CD8-positive, alpha-beta memory T cell (primary cell): ENCODE results near the gene TBL1X. TPM values are rescaled to one million over a fixed set of nuclear protein-coding genes. Genes with fewer than 3 reads are reported as not detected.
"Not testable (repeated sequence)": the region's sequence is repeated elsewhere in the genome, so short reads cannot be mapped to it uniquely, and the experiment has no call there.

Experiments used
- CTCF ChIA-PET: fragments of 350-600 bp; sonication (Branson Sonifier 250); formaldehyde crosslinking; loops from one replicate; lab custom pipeline; 2021; ENCODE audit warnings: antibody characterized with exemption; lab: Charles Lee
- POLR2A ChIA-PET: fragments of 350-600 bp; sonication (Branson Sonifier 250); formaldehyde crosslinking; loops from one replicate; lab custom pipeline; 2021; ENCODE audit warnings: antibody characterized with exemption; lab: Charles Lee
- DNase-seq, 5 donors: peaks; one replicate each; pipeline versions ENCODE4 v3.0.0 to v3.0.0-alpha.2; 2020 to 2022; ENCODE audit warnings: mixed read lengths in 1 of 5
- H3K27ac ChIP-seq: one replicate; pipeline ENCODE4 v1.7.0; 2013; ENCODE audit warnings: low read depth, mild to moderate bottlenecking, low read length, moderate library complexity
- H3K27me3 ChIP-seq: 2 replicates; pipeline ENCODE4 v1.7.0; 2013; ENCODE audit warnings: low read length, mild to moderate bottlenecking; ENCODE audit not compliant: insufficient read depth, poor library complexity, severe bottlenecking
- H3K36me3 ChIP-seq: 2 replicates; pipeline ENCODE4 v1.7.0; 2013; ENCODE audit warnings: mild to moderate bottlenecking, low read length, moderate library complexity; ENCODE audit not compliant: insufficient read depth
- H3K4me1 ChIP-seq: 2 replicates; pipeline ENCODE4 v1.7.0; 2013; ENCODE audit warnings: mild to moderate bottlenecking, low read length, moderate library complexity; ENCODE audit not compliant: insufficient read depth
- H3K4me3 ChIP-seq: 2 replicates; pipeline ENCODE4 v1.7.0; 2013; ENCODE audit warnings: mild to moderate bottlenecking, low read length
- H3K9me3 ChIP-seq: 2 replicates; pipeline ENCODE4 v1.7.0; 2013; ENCODE audit warnings: mild to moderate bottlenecking, low read length
- H3K27ac Mint-ChIP-seq, 8 donors: one replicate each; pipeline ENCODE4 v1.8.0; 2020 to 2021; ENCODE audit warnings: mixed read lengths in 8 of 8, mild to moderate bottlenecking in 6 of 8, inconsistent platforms in 3 of 8, moderate library complexity in 3 of 8
- H3K27me3 Mint-ChIP-seq, 2 donors: one replicate each; pipeline ENCODE4 v1.8.0; 2020 to 2021; ENCODE audit warnings: mixed read lengths in 2 of 2, mild to moderate bottlenecking in 1 of 2, moderate library complexity in 1 of 2
- H3K36me3 Mint-ChIP-seq, 3 donors: one replicate each; pipeline ENCODE4 v1.8.0; 2020 to 2021; ENCODE audit warnings: mixed read lengths in 3 of 3, inconsistent platforms in 1 of 3, mild to moderate bottlenecking in 1 of 3
- H3K4me1 Mint-ChIP-seq, 3 donors: one replicate each; pipeline ENCODE4 v1.8.0; 2020 to 2021; ENCODE audit warnings: mixed read lengths in 3 of 3, inconsistent platforms in 1 of 3, mild to moderate bottlenecking in 1 of 3
- H3K4me3 Mint-ChIP-seq, 7 donors: one replicate each; pipeline ENCODE4 v1.8.0; 2020 to 2021; ENCODE audit warnings: mixed read lengths in 7 of 7, mild to moderate bottlenecking in 6 of 7, moderate library complexity in 4 of 7, inconsistent platforms in 2 of 7
- H3K9me3 Mint-ChIP-seq, 5 donors: one replicate each; pipeline ENCODE4 v1.8.0; 2020 to 2022; ENCODE audit warnings: mixed read lengths in 5 of 5, mild to moderate bottlenecking in 3 of 5, moderate library complexity in 2 of 5, inconsistent platforms in 1 of 5
- polyA plus RNA-seq: library from polyadenylated mRNA; unstranded; fragments of 300-500 nt; fragmentation: Illumina TruSeq; gene quantifications from one replicate; pipeline ENCODE4 v1.2.3, GENCODE V29; 2021
- total RNA-seq, 2 experiments: library from RNA; stranded (reverse); gene quantifications; one replicate each; pipeline ENCODE4 v1.2.3, GENCODE V29; 2021

The TBL1X gene
- total and polyA plus RNA-seq, 3 experiments from 2014 or later, result 16.1 to 25.0 (median 21.3) TPM

DNA sequence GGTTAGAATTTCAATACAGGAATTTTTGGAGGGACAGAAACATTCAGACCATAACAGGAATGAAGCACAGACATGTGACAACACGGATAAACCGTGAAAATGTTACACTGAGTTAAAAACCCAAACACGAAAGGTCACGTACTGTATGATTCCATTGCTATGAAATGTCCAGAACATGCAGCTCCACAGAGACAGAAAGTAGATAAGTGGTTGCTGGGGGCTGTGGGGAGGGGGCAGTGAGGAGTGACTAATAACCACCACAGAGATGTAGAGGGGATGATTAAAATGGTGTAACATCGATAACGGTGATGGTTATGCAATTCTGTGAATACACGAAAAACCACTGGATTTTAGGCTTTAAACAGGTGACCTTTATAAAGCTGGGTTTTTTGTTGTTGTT lies 292.5 kb downstream of the TBL1X start:
- H3K27me3 ChIP-seq, result no peaks in the 10 kb centered on the region
- no peak for DNase-seq
- Mint-ChIP-seq H3K4me1 (no peaks in the 10 kb centered on the region), H3K9me3 (peaks cover 0 to 8% (median 6%) of the 10 kb centered on the region in 5 donors), H3K36me3 (peaks cover 0 to 7% (median 0%) of the 10 kb centered on the region in 3 donors), H3K4me3 (no peak overlapping the region), H3K27ac (no peak overlapping the region), H3K27me3 (peaks cover 7 to 8% of the 10 kb centered on the region in 2 donors)
- no peak overlapping the region for H3K4me3 ChIP-seq
- H3K36me3 ChIP-seq, result no peaks in the 10 kb centered on the region
- no peak overlapping the region for H3K27ac ChIP-seq
- CTCF ChIA-PET, result no interaction called here
- H3K9me3 ChIP-seq, result no peaks in the 10 kb centered on the region
- POLR2A ChIA-PET, result no interaction called here
- no peaks in the 10 kb centered on the region for H3K4me1 ChIP-seq

GRCh38 chrX:9758021-9758638 lies 293.3 kb downstream of the TBL1X start:
- H3K4me3 Mint-ChIP-seq, result no peak overlapping the region
- peaks cover 8 to 9% of the 10 kb centered on the region in 2 donors for H3K27me3 Mint-ChIP-seq
- H3K4me3 ChIP-seq, result no peak overlapping the region
- ChIA-PET POLR2A (no interaction called here), CTCF (no interaction called here)
- no peaks in the 10 kb centered on the region for H3K4me1 ChIP-seq
- H3K36me3 ChIP-seq, result no peaks in the 10 kb centered on the region
- no peaks in the 10 kb centered on the region for H3K4me1 Mint-ChIP-seq
- no peaks in the 10 kb centered on the region for H3K9me3 ChIP-seq
- peaks cover 0 to 7% (median 0%) of the 10 kb centered on the region in 3 donors for H3K36me3 Mint-ChIP-seq
- DNase-seq, result no peak
- H3K9me3 Mint-ChIP-seq, result peaks cover 0 to 8% (median 6%) of the 10 kb centered on the region in 5 donors
- H3K27ac Mint-ChIP-seq, result no peak overlapping the region
- no peak overlapping the region for H3K27ac ChIP-seq
- H3K27me3 ChIP-seq, result no peaks in the 10 kb centered on the region

DNA sequence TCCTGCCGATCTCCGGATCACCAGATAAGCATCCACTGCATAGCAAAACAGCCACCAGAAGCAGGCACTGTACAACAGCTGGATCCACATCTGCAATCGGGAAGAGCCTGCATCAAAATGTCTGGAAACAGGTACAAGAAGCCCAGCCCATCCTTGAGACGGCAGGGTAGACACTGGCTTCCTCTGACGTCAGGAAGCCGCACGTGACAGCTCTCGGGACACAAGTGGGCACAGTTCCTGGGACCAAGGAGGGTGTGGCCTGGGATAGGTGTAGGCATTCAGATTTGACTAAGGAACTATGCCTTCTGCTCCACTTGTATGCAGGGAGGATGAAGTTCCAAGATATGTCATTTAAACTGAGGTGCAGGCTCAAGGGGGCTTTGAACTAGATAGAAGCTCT lies 294.5 kb downstream of the TBL1X start:
- Histone ChIP-seq H3K9me3 (no peaks in the 10 kb centered on the region), H3K4me1 (no peaks in the 10 kb centered on the region), H3K27ac (no peak overlapping the region), H3K4me3 (no peak overlapping the region), H3K27me3 (no peaks in the 10 kb centered on the region), H3K36me3 (no peaks in the 10 kb centered on the region)
- no peak for DNase-seq
- CTCF ChIA-PET, result no interaction called here
- H3K4me3 Mint-ChIP-seq, result no peak overlapping the region
- H3K9me3 Mint-ChIP-seq, result peaks cover 0 to 8% (median 7%) of the 10 kb centered on the region in 5 donors
- peak overlapping the region in 1 of 8 donors; percentile 54 for H3K27ac Mint-ChIP-seq
- H3K27me3 Mint-ChIP-seq, result peaks cover 8 to 12% of the 10 kb centered on the region in 2 donors
- H3K4me1 Mint-ChIP-seq, result no peaks in the 10 kb centered on the region
- POLR2A ChIA-PET, result no interaction called here
- peaks cover 0 to 7% (median 0%) of the 10 kb centered on the region in 3 donors for H3K36me3 Mint-ChIP-seq

DNA sequence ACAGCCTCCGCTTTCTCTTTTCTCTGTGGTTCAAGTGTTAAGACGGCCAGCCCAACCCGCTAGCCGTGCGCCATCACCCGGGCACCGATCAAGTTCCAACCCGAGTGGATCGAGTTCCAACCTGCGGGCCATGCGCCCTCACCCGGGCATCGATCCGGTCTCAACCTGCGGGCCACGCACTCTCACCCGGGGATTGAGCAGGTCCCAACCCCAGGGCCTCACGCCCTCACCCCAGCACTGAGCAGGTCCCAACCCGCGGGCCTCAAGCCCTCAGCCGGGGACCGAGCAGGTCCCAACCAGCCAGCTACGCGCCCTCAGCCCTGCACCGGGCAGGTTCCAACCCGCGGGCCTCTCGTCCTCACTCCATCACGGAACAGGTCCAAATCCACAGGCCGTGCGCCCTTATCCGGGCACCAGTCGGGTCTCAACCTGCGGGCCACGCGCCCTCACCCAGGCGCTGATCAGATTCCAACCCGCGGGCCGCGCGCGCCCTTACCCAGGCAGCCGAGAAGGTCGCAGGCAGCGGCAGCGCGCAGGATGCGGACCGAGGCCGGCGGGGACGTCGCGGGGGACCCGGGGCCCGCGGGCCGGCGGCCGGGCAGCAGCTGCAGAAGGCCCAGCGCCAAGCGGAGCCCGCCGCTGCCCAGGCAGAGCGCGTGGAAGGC lies 300.3 kb downstream of the TBL1X start:
- no peak for DNase-seq
- ChIA-PET CTCF (no interaction called here), POLR2A (no interaction called here)
- Histone ChIP-seq H3K27ac (no peak overlapping the region), H3K4me1 (no peaks in the 10 kb centered on the region), H3K27me3 (no peaks in the 10 kb centered on the region), H3K9me3 (no peaks in the 10 kb centered on the region), H3K4me3 (no peak overlapping the region), H3K36me3 (no peaks in the 10 kb centered on the region)
- H3K4me1 Mint-ChIP-seq, result peaks cover 0 to 3% (median 0%) of the 10 kb centered on the region in 3 donors
- no peak overlapping the region for H3K4me3 Mint-ChIP-seq
- no peak overlapping the region for H3K27ac Mint-ChIP-seq
- peaks cover 16 to 24% of the 10 kb centered on the region in 2 donors for H3K27me3 Mint-ChIP-seq
- H3K9me3 Mint-ChIP-seq, result peaks cover 0 to 3% (median 0%) of the 10 kb centered on the region in 5 donors
- no peaks in the 10 kb centered on the region for H3K36me3 Mint-ChIP-seq

GRCh38 chrX:9765737-9766097 lies 300.9 kb downstream of the TBL1X start, which contains the start of gene GPR143:
Gene GPR143, minus strand, starts transcription at chrX:9765847. Its CDS starts 30 bp downstream, at chrX:9765817.
- Histone ChIP-seq H3K36me3 (no peaks in the 10 kb centered on the region), H3K27me3 (no peaks in the 10 kb centered on the region), H3K4me3 (no peak within 1 kb of the TSS), H3K4me1 (no peaks in the 10 kb centered on the region), H3K27ac (no peak within 1 kb of the TSS), H3K9me3 (no peaks in the 10 kb centered on the region)
- H3K9me3 Mint-ChIP-seq, result peaks cover 0 to 3% (median 0%) of the 10 kb centered on the region in 5 donors
- CTCF ChIA-PET, result no interaction called here
- peaks cover 17 to 25% of the 10 kb centered on the region in 2 donors for H3K27me3 Mint-ChIP-seq
- H3K4me3 Mint-ChIP-seq, result no peak within 1 kb of the TSS
- no peak for DNase-seq
- POLR2A ChIA-PET, result no interaction called here
- H3K27ac Mint-ChIP-seq, result no peak within 1 kb of the TSS
- peaks cover 0 to 3% (median 0%) of the 10 kb centered on the region in 3 donors for H3K4me1 Mint-ChIP-seq
- H3K36me3 Mint-ChIP-seq, result no peaks in the 10 kb centered on the region

DNA sequence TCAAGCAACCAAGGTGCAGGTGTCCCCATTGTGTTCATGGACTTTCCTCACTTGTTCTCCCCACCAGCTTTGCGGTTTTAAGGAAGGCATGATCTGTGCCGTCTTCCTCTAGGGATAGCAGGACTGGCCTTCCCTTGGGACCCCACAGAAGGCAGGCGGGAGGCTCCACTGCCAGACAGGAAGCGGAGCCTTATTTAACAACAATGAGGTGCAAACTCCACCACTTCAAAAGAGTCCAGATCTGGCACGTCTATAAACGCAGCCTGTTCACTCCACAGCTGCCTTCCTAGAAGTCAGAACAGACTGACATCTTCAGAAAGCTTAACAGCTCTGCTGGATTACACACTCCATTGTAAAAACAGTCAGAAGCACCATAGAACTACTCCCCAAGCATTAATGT lies 302.5 kb downstream of the TBL1X start:
- H3K27me3 Mint-ChIP-seq, result peaks cover 17 to 24% of the 10 kb centered on the region in 2 donors
- H3K9me3 Mint-ChIP-seq, result peaks cover 0 to 3% (median 0%) of the 10 kb centered on the region in 5 donors
- H3K36me3 Mint-ChIP-seq, result no peaks in the 10 kb centered on the region

GRCh38 chrX:9768321-9768839 lies 303.5 kb downstream of the TBL1X start:
- H3K4me1 ChIP-seq, H3K4me3 Mint-ChIP-seq, H3K4me3 ChIP-seq, CTCF ChIA-PET, H3K9me3 Mint-ChIP-seq, H3K36me3 Mint-ChIP-seq, H3K9me3 ChIP-seq, H3K27ac ChIP-seq, H3K36me3 ChIP-seq, H3K4me1 Mint-ChIP-seq, H3K27ac Mint-ChIP-seq, DNase-seq, POLR2A ChIA-PET, H3K27me3 ChIP-seq: not testable (repeated sequence)
- H3K27me3 Mint-ChIP-seq, result peaks cover 15 to 22% of the 10 kb centered on the region in 2 donors

More for the DNA sequence above, 302.5 kb downstream of the TBL1X start:
- ChIA-PET POLR2A (no interaction called here), CTCF (no interaction called here)
- H3K27ac ChIP-seq, result no peak overlapping the region
- no peak overlapping the region for H3K4me3 Mint-ChIP-seq
- no peaks in the 10 kb centered on the region for H3K4me1 ChIP-seq
- H3K9me3 ChIP-seq, result no peaks in the 10 kb centered on the region
- H3K27me3 ChIP-seq, result no peaks in the 10 kb centered on the region
- DNase-seq, result no peak
- H3K27ac Mint-ChIP-seq, result no peak overlapping the region
- H3K4me1 Mint-ChIP-seq, result peaks cover 0 to 3% (median 0%) of the 10 kb centered on the region in 3 donors
- no peak overlapping the region for H3K4me3 ChIP-seq
- H3K36me3 ChIP-seq, result no peaks in the 10 kb centered on the region

GRCh38 chrX:9770319-9770718 lies 305.5 kb downstream of the TBL1X start:
- H3K4me3 ChIP-seq, result no peak overlapping the region
- ChIA-PET POLR2A (no interaction called here), CTCF (no interaction called here)
- no peaks in the 10 kb centered on the region for H3K36me3 ChIP-seq
- no peak overlapping the region for H3K27ac ChIP-seq
- no peaks in the 10 kb centered on the region for H3K9me3 ChIP-seq
- Mint-ChIP-seq H3K27ac (no peak overlapping the region), H3K9me3 (no peaks in the 10 kb centered on the region), H3K4me3 (no peak overlapping the region), H3K36me3 (no peaks in the 10 kb centered on the region), H3K27me3 (peaks cover 17 to 22% of the 10 kb centered on the region in 2 donors), H3K4me1 (peaks cover 0 to 3% (median 0%) of the 10 kb centered on the region in 3 donors)
- H3K4me1 ChIP-seq, result no peaks in the 10 kb centered on the region
- no peak for DNase-seq
- no peaks in the 10 kb centered on the region for H3K27me3 ChIP-seq
